Measurements from ENCODE around the gene LZTS2.

LZTS2 gene

GRCh38 chr10:100998991-100999741 is 442 bp upstream of the LZTS2 start:
- DNase-seq, result peak; percentile 68

GRCh38 chr10:101000127-101000914 is 713 bp downstream of the LZTS2 start:
- DNase-seq, result peak; percentile 45

- peak; percentile 36 for DNase-seq
Measured at GRCh38 chr10:101000915-101001658, 1.5 kb downstream of the LZTS2 start.

- no peak for DNase-seq
Measured at GRCh38 chr10:101001659-101002035, 2.0 kb downstream of the LZTS2 start.

- no peak for DNase-seq
Measured at GRCh38 chr10:101002456-101002855, 2.8 kb downstream of the LZTS2 start.

- no peak for DNase-seq
Measured at GRCh38 chr10:101003639-101004206, 4.1 kb downstream of the LZTS2 start.

- DNase-seq, result no peak
Measured at GRCh38 chr10:101005361-101005760, 5.8 kb downstream of the LZTS2 start.

- no peak for DNase-seq
Measured at GRCh38 chr10:101005869-101006567, 6.4 kb downstream of the LZTS2 start.

GRCh38 chr10:101006593-101007098 is 7.0 kb downstream of the LZTS2 start:
- DNase-seq, result no peak

- DNase-seq, result no peak
Measured at GRCh38 chr10:101007099-101007711, 7.6 kb downstream of the LZTS2 start.

GRCh38 chr10:101007915-101008822 is 8.6 kb downstream of the LZTS2 start:
- DNase-seq, result no peak

GRCh38 chr10:101008823-101009423 is 9.3 kb downstream of the LZTS2 start:
- DNase-seq, result no peak

- no peak for DNase-seq
Measured at GRCh38 chr10:101010329-101010728, 10.7 kb downstream of the LZTS2 start.

- DNase-seq, result peak; percentile 46
Measured at GRCh38 chr10:101011517-101012423, 12.2 kb downstream of the LZTS2 start.

GRCh38 chr10:101012525-101013364 is 13.1 kb downstream of the LZTS2 start:
- DNase-seq, result peak; percentile 96

GRCh38 chr10:101013365-101013825 is 13.8 kb downstream of the LZTS2 start:
- no peak for DNase-seq

GRCh38 chr10:101014230-101014884 is 14.7 kb downstream of the LZTS2 start:
- DNase-seq, result peak; percentile 72
